C4-2B (cell line): ENCODE data around the gene LCE3A.
A peak's percentile ranks its signal among the peaks of the same experiment; 100 is the strongest.
"Not testable (repeated sequence)": the region's sequence is repeated elsewhere in the genome, so short reads cannot be mapped to it uniquely, and the experiment has no call there.

Source experiments
- H3K27ac ChIP-seq: fragments of 450-650 bp; 2 replicates; pipeline ENCODE4 v1.5.1; 2017
- ZFX ChIP-seq: fragments of 450-650 bp; IDR thresholded peaks from 2 replicates; pipeline ENCODE4 v1.6.1; 2017
- TF ChIP-seq, protein P1 (sequence below): fragments of 450-650 bp; conservative IDR thresholded peaks from 2 replicates; pipeline ENCODE4 v1.5.1; 2017; ENCODE audit warnings: mild to moderate bottlenecking

LCE3A gene

GRCh38 chr1:152621993-152622392 is 910 bp downstream of the LCE3A start:
- no peak overlapping the region for H3K27ac ChIP-seq
- TF ChIP-seq ZFX = no peak
- TF ChIP-seq, protein P1, sequence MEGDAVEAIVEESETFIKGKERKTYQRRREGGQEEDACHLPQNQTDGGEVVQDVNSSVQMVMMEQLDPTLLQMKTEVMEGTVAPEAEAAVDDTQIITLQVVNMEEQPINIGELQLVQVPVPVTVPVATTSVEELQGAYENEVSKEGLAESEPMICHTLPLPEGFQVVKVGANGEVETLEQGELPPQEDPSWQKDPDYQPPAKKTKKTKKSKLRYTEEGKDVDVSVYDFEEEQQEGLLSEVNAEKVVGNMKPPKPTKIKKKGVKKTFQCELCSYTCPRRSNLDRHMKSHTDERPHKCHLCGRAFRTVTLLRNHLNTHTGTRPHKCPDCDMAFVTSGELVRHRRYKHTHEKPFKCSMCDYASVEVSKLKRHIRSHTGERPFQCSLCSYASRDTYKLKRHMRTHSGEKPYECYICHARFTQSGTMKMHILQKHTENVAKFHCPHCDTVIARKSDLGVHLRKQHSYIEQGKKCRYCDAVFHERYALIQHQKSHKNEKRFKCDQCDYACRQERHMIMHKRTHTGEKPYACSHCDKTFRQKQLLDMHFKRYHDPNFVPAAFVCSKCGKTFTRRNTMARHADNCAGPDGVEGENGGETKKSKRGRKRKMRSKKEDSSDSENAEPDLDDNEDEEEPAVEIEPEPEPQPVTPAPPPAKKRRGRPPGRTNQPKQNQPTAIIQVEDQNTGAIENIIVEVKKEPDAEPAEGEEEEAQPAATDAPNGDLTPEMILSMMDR = no peak

GRCh38 chr1:152613511-152613910 is 9.4 kb downstream of the LCE3A start, which contains the start of gene LCE3B:
Gene LCE3B, plus strand, starts transcription at chr1:152613811. Its CDS starts 0 bp downstream, at chr1:152613811.
- H3K27ac ChIP-seq = no peak within 1 kb of the TSS
- no peak for TF ChIP-seq ZFX
- TF ChIP-seq, protein P1 = no peak

GRCh38 chr1:152599934-152600333 is 23.0 kb downstream of the LCE3A start, which contains the start of gene LCE3C:
Gene LCE3C, plus strand, starts transcription at chr1:152600234. Its CDS starts 498 bp downstream, at chr1:152600732.
- no peak within 1 kb of the TSS for H3K27ac ChIP-seq
- TF ChIP-seq ZFX = no peak
- TF ChIP-seq, protein P1 = no peak

GRCh38 chr1:152596986-152597385 is 25.9 kb downstream of the LCE3A start:
- no peak overlapping the region for H3K27ac ChIP-seq
- no peak for TF ChIP-seq ZFX
- TF ChIP-seq, protein P1 = no peak

DNA sequence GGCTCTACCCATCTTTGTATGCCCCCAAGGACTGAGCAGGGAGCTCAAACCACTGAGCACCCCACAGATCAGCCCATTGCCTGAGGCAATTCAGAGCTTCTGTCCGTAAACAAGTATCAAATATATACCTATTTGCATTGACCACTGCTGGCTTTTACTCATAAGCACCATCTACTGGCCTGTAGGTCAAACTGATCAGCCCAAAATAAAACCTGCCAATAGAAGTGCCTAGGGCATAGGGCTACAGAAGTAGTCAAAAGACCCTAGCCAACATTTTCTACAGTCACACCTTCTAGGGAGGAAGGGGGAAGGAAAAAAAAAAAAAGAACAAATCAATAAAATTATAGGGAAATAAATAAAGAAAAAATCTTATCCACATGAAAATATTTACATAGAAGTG is 37.3 kb downstream of the LCE3A start:
- no peak overlapping the region for H3K27ac ChIP-seq
- no peak for TF ChIP-seq ZFX
- TF ChIP-seq, protein P1 = peak; percentile 47

- TF ChIP-seq, protein P1 = no peak
- TF ChIP-seq ZFX = no peak
- H3K27ac ChIP-seq = no peak overlapping the region
Measured at GRCh38 chr1:152582647-152583046, 40.3 kb downstream of the LCE3A start.

DNA sequence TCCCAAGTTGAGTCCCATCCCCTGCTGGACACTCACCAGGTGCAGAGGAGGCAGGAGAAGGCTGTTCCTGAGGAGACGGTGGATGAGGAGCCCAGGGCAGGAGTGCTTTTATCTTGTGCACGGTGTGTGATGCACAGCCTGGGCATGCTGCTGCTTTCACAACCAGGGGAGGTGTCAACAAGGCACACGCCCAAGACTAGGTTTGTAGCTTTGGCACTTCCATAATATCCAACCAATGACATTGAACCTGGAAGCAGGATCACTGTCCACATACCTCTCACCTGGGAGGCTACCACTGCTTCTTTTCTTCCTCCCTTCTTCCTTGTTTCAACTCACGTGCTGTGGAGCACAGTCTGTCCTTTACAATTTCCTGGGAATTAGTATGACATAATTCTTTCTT is 42.5 kb downstream of the LCE3A start, which contains the start of gene LCE3D:
Gene LCE3D, minus strand, starts transcription at position 84 of the 400 bp plus-strand sequence. CDS start 580 bp downstream, outside the sequence.
- no peak within 1 kb of the TSS for H3K27ac ChIP-seq
- no peak for TF ChIP-seq ZFX
- TF ChIP-seq, protein P1 = no peak

DNA sequence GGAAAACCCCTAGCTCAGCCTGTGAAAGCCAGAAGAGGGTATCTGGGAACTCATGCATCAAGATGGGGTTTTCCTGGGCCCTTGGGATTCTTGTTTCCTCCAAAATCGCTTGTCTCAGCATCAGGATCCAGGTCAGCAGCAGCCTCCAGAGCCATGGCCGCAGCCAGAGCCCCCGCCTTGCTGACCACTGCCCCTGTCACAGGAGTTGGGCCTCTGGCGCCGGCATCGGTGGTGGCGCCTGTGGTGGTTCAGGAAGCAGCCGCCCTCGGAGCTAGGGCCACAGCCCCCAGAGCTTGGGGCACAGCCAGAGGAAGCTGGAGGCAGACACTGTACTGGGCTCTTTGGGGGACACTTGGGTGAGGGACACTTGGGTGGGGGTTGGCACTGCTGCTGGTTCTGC is 43.4 kb downstream of the LCE3A start:
- H3K27ac ChIP-seq = not testable (repeated sequence)
